HCT116 (cell line): ENCODE measurements around the gene GRK2. TPM values are rescaled to one million over a fixed set of nuclear protein-coding genes. Genes with fewer than 3 reads are reported as not detected.

Source experiments
- ATAC-seq: fragments of 200-7000 bp; cut with Tn5 transposase; 2 replicates; pipeline ENCODE4 v1.9.1; 2020; ENCODE audit warnings: mild to moderate bottlenecking, moderate library complexity
- BruUV-seq: library from RNA; stranded (reverse); fragments of 400-500 nt; replicated peaks from 2 replicates; lab custom pipeline; 2021; lab: Mats Ljungman, UMichigan
- CTCF ChIA-PET: fragments of 300-600 bp; sonication (Branson Sonifier 250); formaldehyde crosslinking; loops from one replicate; lab custom pipeline; 2021; ENCODE audit warnings: antibody characterized with exemption; lab: Charles Lee
- POLR2A ChIA-PET: fragments of 300-600, 350-600 bp; sonication (Branson Sonifier 250); formaldehyde crosslinking; loops from one replicate; lab custom pipeline; 2021; ENCODE audit warnings: antibody characterized with exemption; lab: Charles Lee
- RAD21 ChIA-PET, 2 experiments: fragments of 300-600 bp; sonication (Branson Sonifier 250); formaldehyde crosslinking; loops; one replicate each; lab custom pipeline; 2023; ENCODE audit warnings: low total read pairs in 2 of 2; ENCODE audit not compliant: uncharacterized antibody in 2 of 2, unreplicated experiment in 2 of 2, low non-redundant PET in 1 of 2; lab: Charles Lee
- DNase-seq: peaks from one replicate; pipeline ENCODE4 v3.0.0-alpha.2; 2010; ENCODE audit warnings: low read depth, low spot score
- H2AFZ ChIP-seq: fragments of 200-600 bp; shearing (Covaris generic), sonication (generic); 2 replicates; pipeline ENCODE4 v1.6.1; 2017; ENCODE audit warnings: low read depth, mixed run types, mixed read lengths, antibody characterized with exemption, low read length; ENCODE audit not compliant: poor library complexity, severe bottlenecking
- H3K27ac ChIP-seq: 2 replicates; pipeline ENCODE4 v1.5.1; 2012; ENCODE audit warnings: low read depth, low read length
- H3K27me3 ChIP-seq: fragments of 200-600 bp; sonication (generic); 2 replicates; pipeline ENCODE4 v1.6.1; 2016; ENCODE audit warnings: mixed run types, low read length, mixed read lengths; ENCODE audit not compliant: insufficient read depth
- H3K36me3 ChIP-seq, 2 experiments: fragments of 200-500 bp in 1 of 2; fragments of 200-600 bp in 1 of 2; sonication (Bioruptor generic) in 1 of 2; sonication (generic) in 1 of 2; 2 replicates each; pipeline versions ENCODE4 v1.5.1 to v1.6.1; 2014 to 2016; ENCODE audit warnings: low read length in 2 of 2, inconsistent platforms in 1 of 2, mixed read lengths in 1 of 2, mixed run types in 1 of 2; ENCODE audit not compliant: insufficient read depth in 2 of 2, control insufficient read depth in 1 of 2
- H3K4me1 ChIP-seq, 2 experiments: fragments of 200-600 bp in 1 of 2; sonication (generic) in 1 of 2; 2 replicates each; pipeline versions ENCODE4 v1.5.1 to v1.6.1; 2012 to 2017; ENCODE audit warnings: low read length in 2 of 2, inconsistent platforms in 1 of 2, mild to moderate bottlenecking in 1 of 2, mixed read lengths in 1 of 2, mixed run types in 1 of 2, moderate library complexity in 1 of 2; ENCODE audit not compliant: insufficient read depth in 2 of 2, control insufficient read depth in 1 of 2
- H3K4me2 ChIP-seq: fragments of 200-600 bp; sonication (generic); 2 replicates; pipeline ENCODE4 v1.6.1; 2017; ENCODE audit warnings: mixed run types, low read length, mixed read lengths
- H3K4me3 ChIP-seq, 2 experiments: fragments of 200-600 bp in 1 of 2; sonication (generic) in 1 of 2; replicated peaks in 1 of 2; 2 replicates each; pipeline ENCODE4 v1.5.1; 2011 to 2016; ENCODE audit warnings: low read length in 2 of 2, control low read depth in 1 of 2, low read depth in 1 of 2, mild to moderate bottlenecking in 1 of 2, mixed read lengths in 1 of 2, mixed run types in 1 of 2
- H3K79me2 ChIP-seq: fragments of 200-600 bp; sonication (generic); 2 replicates; pipeline ENCODE4 v1.6.1; 2017; ENCODE audit warnings: mild to moderate bottlenecking, mixed run types, low read length, moderate library complexity, mixed read lengths; ENCODE audit not compliant: insufficient read depth
- H3K9ac ChIP-seq: fragments of 200-600 bp; sonication (generic); 2 replicates; pipeline ENCODE4 v1.6.1; 2016; ENCODE audit warnings: low read length, mixed read lengths
- H3K9me2 ChIP-seq: fragments of 200-600 bp; sonication (generic), shearing (Covaris generic); 2 replicates; pipeline ENCODE4 v1.6.1; 2017; ENCODE audit warnings: mixed run types, mild to moderate bottlenecking, moderate library complexity; ENCODE audit not compliant: insufficient read depth
- H3K9me3 ChIP-seq, 2 experiments: fragments of 200-500 bp in 1 of 2; fragments of 200-600 bp in 1 of 2; sonication (Bioruptor generic) in 1 of 2; sonication (generic) in 1 of 2; 2 replicates each; pipeline ENCODE4 v1.6.1; 2014 to 2017; ENCODE audit warnings: low read length in 2 of 2, mixed read lengths in 2 of 2, inconsistent platforms in 1 of 2, low read depth in 1 of 2, mild to moderate bottlenecking in 1 of 2, mixed run types in 1 of 2, moderate library complexity in 1 of 2; ENCODE audit not compliant: control insufficient read depth in 1 of 2, insufficient read depth in 1 of 2
- H4K20me1 ChIP-seq: fragments of 200-600 bp; sonication (generic), shearing (Covaris generic); 2 replicates; pipeline ENCODE4 v1.6.1; 2017; ENCODE audit warnings: mixed run types, mild to moderate bottlenecking, moderate library complexity; ENCODE audit not compliant: insufficient read depth
- CTCF ChIP-seq, 3 experiments: fragments of 200-600 bp in 1 of 3; sonication (generic) in 1 of 3; IDR thresholded peaks in 2 of 3; conservative IDR thresholded peaks in 1 of 3; 2 replicates each; pipeline ENCODE4 v1.5.1; 2012 to 2017; ENCODE audit warnings: low read depth in 2 of 3, low read length in 2 of 3, antibody characterized with exemption in 1 of 3, borderline replicate concordance in 1 of 3, control low read depth in 1 of 3, mild to moderate bottlenecking in 1 of 3, mixed read lengths in 1 of 3, mixed run types in 1 of 3, moderate library complexity in 1 of 3; ENCODE audit not compliant: insufficient read depth in 1 of 3
- ZBTB33 ChIP-seq: IDR thresholded peaks from 2 replicates; pipeline ENCODE4 v1.6.1; 2011; ENCODE audit warnings: mild to moderate bottlenecking, low read length, moderate library complexity; ENCODE audit not compliant: insufficient replicate concordance; ENCODE audit errors: extremely low read depth
- ZFX ChIP-seq: fragments of 450-650 bp; IDR thresholded peaks from 2 replicates; pipeline ENCODE4 v1.6.1; 2017
- intact Hi-C: fragments of 100-400 bp; cut with micrococcal nuclease; formaldehyde crosslinking; loops from 2 replicates; pipeline ENCODE4 v1.10.0; 2022
- total RNA-seq: library from RNA; stranded (reverse); gene quantifications from one replicate; pipeline ENCODE4 v1.2.1, GENCODE V29; 2021; ENCODE audit not compliant: unreplicated experiment

GRK2 gene
- total RNA-seq, 1 experiment from 2014 or later = 83.0 TPM

- TF ChIP-seq ZFX = peak; percentile 63; the same call in 1 of the 2 replicates
- no peak for TF ChIP-seq CTCF (IDR thresholded peaks at IDR 0.05 in 2 of 3, conservative IDR thresholded peaks at IDR 0.05 in 1 of 3; ENCODE audit: borderline replicate concordance in 1 of 3, insufficient read depth in 1 of 3, low read depth in 2 of 3, low read length in 2 of 3)
- H3K27ac ChIP-seq = peak overlapping the region; percentile 85
- peaks cover 21 to 25% of the 10 kb centered on the region in 2 experiments for H3K4me1 ChIP-seq
- H4K20me1 ChIP-seq = no peaks in the 10 kb centered on the region
- intact Hi-C loops = no loop called here
- ChIA-PET CTCF (interaction anchor here (0.7 to 1.5 kb wide), 3 partner anchors 13 to 43 kb away, joined by 3 to 9 read pairs (median 5); partner anchors contain the start of gene ANKRD13D), POLR2A (interaction anchor here (1.0 to 2.4 kb wide), 3 partner anchors 10 to 16 kb away, joined by 3 to 11 read pairs (median 6); partner anchors contain the start of gene ANKRD13D), RAD21 (interaction anchor here in 1 of 2 experiments (0.6 to 1.4 kb wide), 2 partner anchors 13 to 22 kb away, joined by 3 to 5 read pairs; no protein-coding TSS in a partner anchor)
- no peak overlapping the region for H2AFZ ChIP-seq
- H3K36me3 ChIP-seq = peaks cover 10% of the 10 kb centered on the region in 2 experiments; a peak in 3 of 4 replicates
- no peaks in the 10 kb centered on the region for H3K27me3 ChIP-seq
- H3K79me2 ChIP-seq = peaks cover 12% of the 10 kb centered on the region
- no peaks in the 10 kb centered on the region for H3K9me3 ChIP-seq
- H3K9me2 ChIP-seq = no peaks in the 10 kb centered on the region
- peak; percentile 33 for ATAC-seq
- no peak for DNase-seq
- peak overlapping the region; percentile 90 for H3K9ac ChIP-seq
- H3K4me2 ChIP-seq = peak overlapping the region; percentile 95
- H3K4me3 ChIP-seq = peak overlapping the region; percentile 79 to 91
- no TSS peak for BruUV-seq
Observed at GRCh38 chr11:67303835-67304411, 37.6 kb downstream of the GRK2 start.

DNA sequence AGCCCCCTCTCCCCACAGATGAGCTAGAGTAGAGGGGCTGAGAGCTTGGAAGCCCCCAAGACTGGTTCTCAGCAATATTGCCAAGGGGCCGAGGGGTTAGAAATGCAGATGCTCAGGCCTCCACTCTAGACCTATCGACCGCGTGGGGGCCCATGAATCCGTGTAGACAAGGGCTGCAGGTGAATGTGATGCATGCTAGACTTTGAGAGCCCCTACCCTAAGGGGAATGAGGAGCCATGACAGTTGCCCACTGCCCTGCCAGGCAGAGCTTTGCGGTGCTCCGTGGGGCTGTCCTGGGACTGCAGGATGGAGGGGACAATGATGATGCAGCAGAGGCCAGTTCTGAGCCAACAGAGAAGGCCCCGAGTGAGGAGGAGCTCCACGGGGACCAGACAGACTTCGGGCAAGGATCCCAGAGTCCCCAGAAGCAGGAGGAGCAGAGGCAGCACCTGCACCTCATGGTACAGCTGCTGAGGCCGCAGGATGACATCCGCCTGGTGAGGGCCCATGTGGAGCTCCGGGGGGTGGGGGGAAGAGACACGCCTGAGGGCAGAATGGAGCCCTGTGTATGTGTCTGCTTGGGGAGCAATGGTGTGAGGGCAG, 38.3 kb downstream of the GRK2 start:
- peaks cover 10% of the 10 kb centered on the region for H3K79me2 ChIP-seq
- peak overlapping the region; percentile 95 for H3K4me2 ChIP-seq
- H3K36me3 ChIP-seq = peaks cover 5 to 10% of the 10 kb centered on the region in 2 experiments; a peak in 3 of 4 replicates
- RAD21 ChIA-PET = no interaction called here
- no peak for TF ChIP-seq ZFX
- TF ChIP-seq ZBTB33 = no peak
- DNase-seq (no peak), ATAC-seq (no peak)
- H3K27ac ChIP-seq = peak overlapping the region; percentile 85
- H3K9ac ChIP-seq = peak overlapping the region; percentile 90
- H4K20me1 ChIP-seq = no peaks in the 10 kb centered on the region
- POLR2A ChIA-PET = no interaction called here
- no peaks in the 10 kb centered on the region for H3K9me2 ChIP-seq
- CTCF ChIA-PET = no interaction called here
- BruUV-seq = TSS peak; percentile 46
- no peaks in the 10 kb centered on the region for H3K9me3 ChIP-seq
- H3K4me1 ChIP-seq = peaks cover 21 to 25% of the 10 kb centered on the region in 2 experiments
- H3K27me3 ChIP-seq = no peaks in the 10 kb centered on the region
- peak overlapping the region; percentile 79 to 91 for H3K4me3 ChIP-seq
- H2AFZ ChIP-seq = no peak overlapping the region
- intact Hi-C loops = no loop called here
